ENCODE results near the gene DEFB108B.
A peak's percentile ranks its signal among the peaks of the same experiment; 100 is the strongest.
"Not testable (repeated sequence)": the region's sequence is repeated elsewhere in the genome, so short reads cannot be mapped to it uniquely, and the experiment has no call there.

Gene DEFB108B, protein sequence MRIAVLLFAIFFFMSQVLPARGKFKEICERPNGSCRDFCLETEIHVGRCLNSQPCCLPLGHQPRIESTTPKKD

DNA sequence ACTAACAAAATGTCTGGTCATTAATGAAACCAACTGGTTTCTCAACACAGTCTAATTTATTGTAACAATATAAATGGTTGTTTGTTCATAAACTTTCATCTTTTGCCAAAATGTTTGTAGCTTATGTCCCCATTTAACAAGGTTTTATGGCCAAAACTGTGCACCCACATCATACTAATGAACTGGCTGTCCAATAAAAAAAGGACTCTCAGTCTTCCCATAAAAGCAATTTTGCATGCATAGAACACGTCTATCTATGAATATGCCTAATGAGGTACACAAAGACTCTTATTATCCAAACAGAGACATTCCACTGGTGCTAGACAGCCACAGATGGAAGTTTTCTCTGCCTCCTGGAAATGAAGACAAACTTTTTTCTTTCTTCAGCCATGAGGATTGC lies at the start of gene DEFB108B:
Gene DEFB108B, plus strand, starts transcription at position 390 of the 400 bp plus-strand sequence. Its CDS starts 0 bp downstream, at position 390.
- DNase-seq: not testable (repeated sequence)

DNA sequence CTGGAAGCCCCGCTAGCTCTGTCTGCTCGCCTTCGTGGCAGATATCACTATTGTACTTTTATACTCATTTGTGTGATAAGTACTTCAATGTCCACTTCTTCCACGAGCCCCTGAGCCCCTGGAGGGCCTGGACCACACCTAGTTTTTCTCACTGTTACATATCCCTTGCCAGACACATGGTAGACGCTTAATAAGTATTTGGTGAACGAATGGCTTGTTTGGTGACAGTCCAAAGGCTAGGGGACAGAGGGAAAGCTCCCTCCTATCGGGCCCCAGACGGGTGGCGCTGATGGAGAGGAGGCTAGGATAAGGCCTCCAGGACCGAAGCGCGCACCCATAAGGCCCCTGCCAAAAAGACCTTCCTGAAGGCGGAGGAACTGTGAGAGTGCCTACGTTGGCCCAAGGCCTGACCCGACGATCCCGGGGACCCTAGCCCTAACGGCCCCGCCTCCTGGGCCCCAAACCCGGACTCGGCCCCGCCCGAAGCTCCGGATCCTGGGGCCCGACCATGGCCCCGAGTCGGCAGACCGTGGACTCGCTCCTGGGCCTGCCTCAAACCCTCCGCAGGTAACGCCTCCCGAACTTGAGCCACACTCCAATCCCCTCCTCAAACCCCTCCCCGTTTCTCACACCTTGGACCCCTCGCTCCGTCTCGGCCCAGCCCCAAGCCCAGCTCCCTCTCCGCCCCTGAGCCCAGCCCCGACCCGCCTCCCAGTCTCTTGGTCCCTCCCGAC lies 46.7 kb upstream of the DEFB108B start:
- DNase-seq: peak; percentile 95

DNA sequence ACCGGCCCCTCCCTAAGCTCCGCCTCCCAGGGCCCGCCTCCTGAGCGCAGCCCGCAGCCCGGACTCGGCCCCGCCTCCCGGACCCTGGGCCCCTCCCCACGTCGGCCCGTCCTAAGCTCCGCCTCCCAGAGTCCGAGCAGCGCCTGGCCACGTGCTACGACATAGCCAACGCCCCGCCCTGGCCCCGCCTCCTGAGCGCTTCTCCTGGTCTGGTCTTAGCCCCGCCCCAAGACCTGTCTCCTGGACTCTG lies 46.2 kb upstream of the DEFB108B start:
- DNase-seq: peak; percentile 99

DNA sequence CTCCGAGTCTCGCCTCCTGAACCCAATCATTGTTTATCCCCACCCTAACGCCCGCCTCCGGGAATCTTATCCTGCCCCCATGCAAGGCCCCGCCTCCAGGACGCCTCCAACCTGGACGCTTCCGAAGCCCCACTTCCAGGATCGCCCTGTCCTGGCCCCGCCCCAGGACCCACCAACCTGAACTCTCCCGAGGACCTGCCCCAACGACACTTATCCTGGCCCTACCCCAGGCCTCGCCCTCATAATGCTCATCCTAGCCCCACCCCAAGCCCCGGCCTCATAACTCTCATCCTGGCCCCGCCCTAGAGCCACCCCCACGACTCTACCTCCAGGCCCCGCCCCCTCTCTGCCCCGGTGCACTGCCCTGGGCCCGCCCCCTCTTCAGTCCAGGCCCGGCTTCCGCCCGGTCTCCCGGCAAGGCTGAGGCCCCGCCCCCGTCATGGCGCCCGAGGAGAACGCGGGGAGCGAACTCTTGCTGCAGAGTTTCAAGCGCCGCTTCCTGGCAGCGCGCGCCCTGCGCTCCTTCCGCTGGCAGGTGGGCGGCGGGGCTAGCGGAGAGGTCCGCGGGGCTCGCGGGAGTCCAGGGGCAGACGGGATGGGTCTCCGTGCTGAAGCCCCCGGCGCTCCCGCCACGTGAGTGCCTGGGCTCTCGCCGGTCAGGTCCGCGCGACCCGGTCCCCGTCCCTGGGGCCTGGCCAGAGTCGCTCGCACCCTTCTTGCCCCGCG lies 45.7 kb upstream of the DEFB108B start:
- DNase-seq: peak; percentile 99

DNA sequence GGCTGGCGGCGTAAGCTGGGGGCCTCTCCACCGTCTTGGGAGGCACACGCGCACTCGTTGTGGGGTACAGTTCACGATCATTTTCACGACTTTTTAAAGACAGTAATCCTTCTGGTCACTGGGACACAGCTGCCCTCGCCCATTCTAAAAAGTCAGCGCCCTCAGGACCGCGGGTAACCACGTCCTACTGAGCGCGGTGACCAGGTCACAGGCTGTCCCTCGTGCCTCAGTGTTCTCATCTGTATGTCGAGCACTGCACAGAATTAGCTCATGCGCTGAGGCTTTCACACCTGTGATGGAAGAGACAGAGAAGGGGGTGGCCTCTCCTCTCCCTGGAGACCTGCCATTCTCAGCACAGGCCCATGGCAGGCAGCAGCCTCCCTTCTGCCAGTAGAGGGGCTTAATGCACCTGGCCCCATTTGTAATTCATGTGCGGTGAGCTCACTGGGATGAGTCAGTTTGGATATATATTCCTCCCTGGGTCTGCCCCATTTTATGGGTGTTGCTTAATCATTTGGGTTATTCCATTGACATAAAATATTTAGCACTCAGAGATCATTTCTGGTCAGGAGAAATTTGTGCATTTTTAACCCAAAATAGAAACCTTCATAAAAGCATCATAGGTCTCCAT lies 45.1 kb upstream of the DEFB108B start:
- peak; percentile 47 for DNase-seq

DNA sequence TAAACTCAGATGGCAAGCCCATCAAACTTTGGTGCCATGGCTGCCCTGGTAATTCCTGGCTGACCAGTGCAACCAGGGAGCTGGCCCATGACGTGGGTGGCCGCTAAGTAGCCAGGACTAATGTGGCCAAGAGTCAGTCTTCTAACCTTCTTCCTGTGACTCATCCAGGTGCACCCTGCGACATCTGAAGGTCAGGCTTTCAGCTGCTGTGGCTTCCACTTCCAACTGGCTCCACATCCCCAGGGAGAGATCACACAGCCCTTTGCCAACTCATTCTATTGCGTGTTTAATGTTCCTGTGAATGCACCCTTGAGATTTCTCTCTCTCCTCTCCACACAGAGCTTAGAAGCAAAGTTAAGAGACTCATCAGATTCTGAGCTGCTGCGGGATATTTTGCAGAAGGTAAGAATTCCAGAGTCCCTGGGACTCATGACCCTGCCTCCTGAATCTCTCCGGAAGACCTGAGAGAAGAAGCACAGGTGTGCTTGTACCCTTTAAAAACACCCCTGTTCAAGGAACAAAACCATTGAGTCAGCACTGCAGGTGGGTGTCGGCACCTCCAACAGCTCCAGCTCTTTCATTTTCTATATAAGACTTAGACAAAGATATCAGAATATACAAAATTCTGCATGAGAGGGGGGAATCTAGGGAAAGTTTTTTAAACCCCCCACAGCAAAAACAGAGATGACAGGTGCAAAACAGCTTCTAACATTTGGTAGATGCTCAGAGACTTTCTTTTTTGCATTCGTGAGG lies 43.4 kb upstream of the DEFB108B start:
- DNase-seq: not testable (repeated sequence)

DNA sequence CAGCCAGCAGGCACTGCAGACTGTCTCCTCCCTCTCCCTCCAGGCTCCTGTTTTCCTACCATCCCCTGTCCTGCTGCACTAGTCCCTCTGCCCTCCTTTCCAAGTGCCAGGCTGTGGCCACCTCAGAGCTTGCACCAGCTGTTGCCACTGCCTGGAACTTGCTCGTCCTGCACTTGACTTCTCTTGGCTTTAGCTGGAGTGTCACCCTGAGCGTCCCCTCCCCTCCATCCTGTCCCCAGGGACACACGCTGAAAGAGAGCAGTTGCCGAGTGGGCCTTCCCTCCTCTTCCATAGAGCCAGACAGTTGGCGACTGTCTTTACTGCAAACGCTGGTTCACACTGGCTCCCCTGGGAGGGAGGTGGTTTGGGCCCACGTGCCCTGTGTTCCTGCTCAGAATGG lies 41.9 kb upstream of the DEFB108B start:
- peak; percentile 43 for DNase-seq

DNA sequence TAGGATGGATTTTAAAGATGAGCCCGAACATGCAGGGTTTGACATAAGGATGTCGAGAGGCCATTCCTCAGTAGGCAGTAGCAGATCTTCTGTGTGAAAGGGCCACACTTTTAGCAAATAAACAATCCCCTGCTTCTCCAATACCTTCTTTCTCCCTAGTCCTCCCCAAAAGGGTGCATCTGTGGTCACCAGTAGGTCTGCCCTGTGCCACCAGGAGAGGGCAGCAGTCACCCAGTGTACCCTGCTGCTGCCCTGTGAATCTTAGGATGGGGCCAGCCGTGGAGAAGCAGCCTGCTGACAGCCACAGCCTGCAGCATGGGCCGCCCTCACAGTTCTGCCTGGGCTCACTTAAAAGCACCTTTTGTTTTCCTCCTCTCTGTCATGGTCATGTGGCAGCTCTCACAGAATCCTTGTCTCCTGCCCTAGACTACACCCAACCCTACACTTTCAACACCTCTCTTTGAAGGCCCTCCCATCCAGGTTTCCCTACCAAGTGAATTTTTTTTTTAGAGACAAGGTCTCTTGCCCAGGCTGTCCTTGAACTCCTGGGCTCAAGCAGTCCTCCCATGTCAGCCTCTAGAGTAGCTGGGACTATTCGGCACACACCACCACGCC lies 40.3 kb upstream of the DEFB108B start:
- peak; percentile 27 for DNase-seq

DNA sequence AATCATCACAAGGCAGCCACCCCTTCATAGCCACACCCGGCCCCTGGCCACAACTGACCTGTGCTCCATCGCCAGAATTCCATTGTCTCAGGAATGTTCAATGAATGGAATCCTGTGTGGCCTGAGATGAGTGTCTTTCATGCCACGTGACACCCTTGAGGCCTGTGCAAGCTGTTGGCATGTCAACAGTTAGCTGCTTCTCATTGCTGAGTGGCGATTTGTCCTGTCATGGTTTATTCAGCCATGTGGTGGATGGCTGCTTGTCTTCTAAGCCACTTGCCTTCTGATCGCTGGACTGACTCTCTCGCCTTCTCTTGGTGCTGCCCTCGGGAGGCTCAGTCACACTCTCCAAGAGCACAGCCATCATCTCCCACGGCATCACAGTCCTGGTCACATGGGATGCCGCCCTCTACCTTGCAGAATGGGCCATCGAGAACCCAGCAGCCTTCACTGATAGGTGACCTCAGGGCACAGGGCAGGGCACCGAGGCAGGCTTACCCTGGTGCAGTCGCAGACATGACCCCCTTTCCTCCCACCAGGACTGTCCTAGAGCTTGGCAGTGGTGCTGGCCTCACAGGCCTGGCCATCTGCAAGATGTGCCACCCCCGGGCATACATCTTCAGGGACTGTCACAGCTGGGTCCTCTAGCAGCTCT lies 38.5 kb upstream of the DEFB108B start:
- DNase-seq: not testable (repeated sequence)

DNA sequence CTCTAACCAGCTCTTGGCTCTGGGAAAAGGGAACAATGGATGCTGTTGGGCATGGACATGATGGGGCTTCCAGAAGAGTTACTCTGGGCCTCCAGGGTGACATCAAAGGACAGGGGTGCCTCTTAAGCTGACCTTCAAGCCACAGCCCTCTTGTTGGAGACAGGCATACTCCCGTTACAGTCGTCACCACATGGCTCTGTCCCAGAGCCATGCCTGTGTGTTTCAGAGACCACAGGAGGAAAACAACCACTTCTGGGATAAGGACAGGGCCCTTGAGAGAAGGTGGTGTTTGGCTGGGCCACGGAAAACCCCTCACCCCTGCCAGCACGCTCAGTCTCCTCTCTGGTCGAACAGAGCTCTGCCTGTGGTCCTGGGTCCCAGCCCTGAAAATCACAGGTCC lies 37.8 kb upstream of the DEFB108B start:
- DNase-seq: not testable (repeated sequence)

DNA sequence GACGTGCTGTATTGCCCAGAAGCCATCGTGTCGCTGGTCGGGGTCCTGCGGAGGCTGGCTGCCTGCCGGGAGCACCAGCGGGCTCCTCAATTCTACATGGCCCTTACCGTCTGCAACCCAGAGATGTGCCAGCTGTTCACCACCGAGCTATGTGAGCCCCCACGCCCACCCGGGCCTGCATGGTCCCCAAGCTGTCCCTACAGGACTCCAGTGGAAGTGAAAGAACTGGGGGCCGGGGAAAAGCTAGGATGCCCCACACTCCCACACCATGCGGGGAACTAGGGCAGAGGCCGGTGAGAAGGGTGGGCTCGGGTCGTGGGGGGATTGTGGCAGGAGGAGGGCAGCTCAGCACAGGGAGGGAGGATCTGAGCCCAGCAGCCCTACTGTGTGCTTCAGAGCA lies 37.0 kb upstream of the DEFB108B start:
- DNase-seq: not testable (repeated sequence)

DNA sequence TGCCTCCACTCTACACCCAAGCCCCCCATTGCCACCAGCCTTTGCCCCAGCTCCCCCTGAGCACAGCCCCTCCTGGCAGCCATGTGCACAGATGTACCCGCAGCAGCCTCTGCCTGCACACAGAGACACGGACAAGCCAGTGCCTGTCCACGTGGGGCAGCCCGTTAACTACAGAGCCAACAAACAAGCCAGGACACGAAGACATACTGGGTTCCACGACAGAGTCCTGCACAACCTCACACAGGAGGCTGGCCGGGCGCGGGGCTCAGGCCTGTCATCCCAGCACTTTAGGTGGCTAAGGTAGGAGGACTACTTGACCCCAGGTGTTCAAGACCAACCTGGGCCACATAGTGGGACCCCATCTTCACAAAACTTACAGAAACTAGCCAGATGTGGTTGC lies 36.2 kb upstream of the DEFB108B start:
- not testable (repeated sequence) for DNase-seq

DNA sequence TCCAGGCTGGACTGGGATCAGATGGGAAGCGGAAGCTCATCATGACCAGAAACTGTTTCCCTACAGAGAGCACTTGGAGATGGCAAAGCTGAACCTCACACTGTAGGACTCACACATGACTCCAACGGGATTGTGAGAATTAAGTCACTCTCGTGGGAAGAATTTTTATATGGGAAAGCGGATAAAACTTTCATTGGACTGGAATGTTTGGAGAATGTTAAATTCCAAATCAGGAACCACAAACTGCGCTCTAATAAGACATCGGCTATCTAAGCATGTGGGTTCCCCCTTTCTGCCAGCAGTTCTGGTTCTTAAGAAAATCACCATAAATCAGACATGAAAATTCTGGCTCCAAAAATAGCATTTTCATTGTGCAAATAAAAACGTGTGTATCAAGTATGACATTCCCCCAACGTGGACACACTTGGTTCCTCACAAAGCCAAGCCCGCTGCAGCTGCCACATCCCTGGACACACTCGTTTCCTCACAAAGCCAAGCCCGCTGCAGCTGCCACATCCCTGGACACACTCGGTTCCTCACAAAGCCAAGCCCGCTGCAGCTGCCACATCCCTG lies 33.4 kb upstream of the DEFB108B start:
- not testable (repeated sequence) for DNase-seq

DNA sequence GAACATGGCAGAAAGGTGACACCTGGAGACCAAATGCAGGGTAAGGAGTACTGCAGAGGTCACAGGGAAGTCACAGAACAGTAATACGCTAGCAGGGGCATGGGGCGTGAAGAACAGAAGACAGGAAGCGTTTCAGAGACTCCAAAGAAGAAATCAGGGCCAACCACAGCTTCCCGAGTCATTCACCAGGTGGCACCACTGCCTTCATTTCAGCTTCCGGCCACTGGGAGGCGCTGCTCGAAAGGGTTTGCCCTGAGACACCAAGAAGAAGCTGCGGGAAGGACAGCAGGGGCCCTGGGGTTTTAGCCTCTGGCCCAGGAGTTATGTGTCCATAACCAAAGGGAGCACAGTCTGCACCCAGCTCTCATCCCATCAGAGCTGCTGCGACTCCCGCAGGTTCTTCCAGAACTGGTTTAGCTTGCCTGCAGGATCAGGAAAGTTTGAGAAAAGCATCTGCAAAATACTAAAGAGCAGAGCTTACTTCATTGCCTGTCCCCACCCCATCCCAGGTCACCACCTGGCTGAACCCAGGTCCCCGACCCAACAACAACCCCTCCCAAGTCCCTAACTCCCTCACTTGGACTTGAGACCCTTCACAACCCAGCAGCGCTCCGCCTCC lies 32.6 kb upstream of the DEFB108B start:
- DNase-seq: peak; percentile 75

DNA sequence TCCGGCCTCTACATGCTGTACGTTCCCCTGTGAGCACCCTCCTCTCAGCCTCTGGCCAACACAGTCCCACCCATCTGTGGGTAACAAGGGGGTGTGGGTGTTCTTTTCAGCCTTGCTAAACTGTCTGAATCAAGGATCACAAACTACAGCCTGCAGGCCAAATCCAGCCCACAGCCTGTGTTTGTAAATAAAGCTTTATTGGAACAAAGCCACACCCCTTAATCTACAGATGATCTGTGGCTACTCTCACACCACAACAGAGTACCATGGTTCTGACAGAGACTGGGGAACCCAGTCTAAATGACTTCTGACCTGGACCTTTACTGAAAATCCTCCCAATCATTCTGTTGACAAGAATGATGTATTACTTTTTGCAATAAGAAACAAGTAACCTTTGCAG lies 32.0 kb upstream of the DEFB108B start:
- not testable (repeated sequence) for DNase-seq

DNA sequence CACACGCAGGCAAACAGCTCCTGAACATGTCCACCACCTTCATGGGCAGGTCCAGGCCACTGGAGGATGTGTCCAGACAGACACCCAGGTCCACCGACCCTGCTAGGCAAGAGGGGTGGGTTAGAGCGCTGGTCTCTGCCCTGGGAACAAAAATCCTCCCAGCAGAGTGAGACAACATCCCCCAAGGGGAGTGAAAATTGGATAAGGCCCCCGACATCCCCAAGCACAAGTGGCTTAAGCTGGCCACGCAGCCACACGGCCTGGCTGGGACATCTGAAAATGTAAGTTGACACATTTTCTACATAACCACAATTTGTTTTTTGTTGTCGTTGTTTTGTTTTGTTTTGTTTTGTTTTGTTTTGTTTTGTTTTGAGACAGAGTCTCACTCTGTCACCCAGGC lies 30.1 kb upstream of the DEFB108B start:
- not testable (repeated sequence) for DNase-seq

DNA sequence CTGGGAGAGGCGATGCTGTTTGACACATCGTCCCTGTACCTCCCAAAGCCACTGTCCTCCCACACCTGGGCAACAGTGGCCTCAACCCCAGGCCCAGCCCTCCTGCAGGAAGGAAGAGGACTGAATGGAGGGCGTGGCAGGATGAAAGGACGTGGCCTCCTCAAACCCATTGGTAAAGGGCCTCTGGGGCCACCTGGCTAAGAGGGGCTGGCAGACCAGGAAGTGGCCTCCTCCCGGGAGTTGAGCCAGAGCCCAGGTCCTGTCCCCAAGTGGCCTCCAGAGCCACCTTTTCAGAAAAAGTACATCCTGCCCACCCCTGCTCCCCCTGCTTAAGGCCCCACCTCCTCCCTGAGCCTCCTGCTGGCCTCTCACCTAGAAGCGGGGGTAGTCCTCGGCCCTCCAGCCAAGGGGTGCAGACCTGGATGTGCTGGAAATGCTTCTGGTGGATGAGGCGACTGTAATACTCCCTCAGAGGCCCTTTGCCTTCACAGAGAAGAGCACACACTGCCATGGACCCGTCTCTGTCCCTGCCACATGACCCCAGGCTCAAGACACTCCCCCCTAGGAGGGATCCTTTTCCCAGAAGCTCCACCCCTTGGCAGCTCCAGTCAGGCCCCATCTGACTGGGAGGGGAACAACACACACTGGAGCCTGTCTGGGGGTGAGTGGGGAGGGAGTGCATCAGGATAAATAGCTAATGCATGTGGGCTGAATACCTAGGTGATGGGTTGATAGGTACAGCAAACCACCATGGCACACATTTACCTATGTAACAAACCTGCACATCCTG lies 28.6 kb upstream of the DEFB108B start:
- DNase-seq: peak; percentile 10

DNA sequence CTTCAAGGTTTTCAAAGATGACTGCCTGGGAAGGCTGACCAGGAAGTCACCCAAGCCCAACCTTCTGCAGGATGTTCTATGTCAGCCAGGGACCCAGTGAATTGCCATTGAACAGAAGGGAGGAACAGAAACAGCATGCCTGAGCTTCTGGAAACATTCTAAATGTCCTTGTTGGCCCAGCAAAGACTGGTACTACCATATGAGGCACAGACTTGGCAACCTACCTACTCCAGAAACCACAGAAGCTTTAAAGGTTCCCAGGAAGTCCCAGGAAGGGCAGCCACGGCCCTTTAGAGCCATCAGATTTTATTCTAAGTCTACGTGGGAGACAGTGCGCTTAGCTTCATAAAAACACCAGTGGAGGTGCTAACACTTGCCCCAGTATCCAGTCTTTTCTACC lies 20.5 kb upstream of the DEFB108B start:
- DNase-seq: not testable (repeated sequence)

DNA sequence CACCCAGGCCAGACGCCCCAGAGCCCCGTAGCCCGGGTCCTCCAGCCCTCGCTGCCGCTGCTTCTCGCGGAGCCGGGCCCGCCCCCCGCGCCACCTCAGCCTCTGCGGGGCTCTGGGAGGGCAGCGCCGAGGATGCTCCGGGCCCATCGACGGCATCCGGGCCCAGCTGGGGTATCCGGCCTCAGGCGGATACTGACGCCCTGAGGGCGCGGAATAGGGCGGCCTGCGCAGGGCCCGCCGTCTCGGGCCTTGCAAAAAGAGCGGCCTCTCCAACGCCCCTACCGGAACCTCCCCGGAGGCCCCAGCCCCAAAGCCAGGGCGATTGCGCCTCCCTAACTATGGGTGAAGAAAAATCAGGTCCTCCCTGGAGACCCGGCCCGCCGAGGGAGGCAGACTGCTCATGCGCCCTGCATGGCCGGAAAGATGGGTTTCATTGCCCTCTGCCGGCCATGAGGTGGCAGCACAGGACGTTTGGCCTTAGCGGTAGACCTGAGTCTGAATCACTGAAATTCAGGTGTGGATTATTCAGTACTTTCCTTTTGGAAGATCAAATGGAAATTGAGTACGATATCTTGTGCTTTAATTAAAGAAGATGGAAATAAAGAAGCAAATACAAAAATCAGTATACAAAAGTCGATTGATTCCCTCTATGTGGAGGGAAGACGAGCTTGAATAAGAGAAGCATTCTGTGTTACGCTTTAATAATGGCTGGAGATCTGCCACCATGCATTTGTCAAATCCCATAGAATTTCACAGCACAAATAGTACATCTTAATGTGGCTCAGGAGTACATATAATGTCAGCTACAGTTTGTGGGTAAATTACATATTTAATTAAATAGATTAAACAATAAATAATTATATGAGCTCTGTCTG lies 19.3 kb upstream of the DEFB108B start:
- peak; percentile 78 for DNase-seq

Measured in NCI-H82 (cell line).